Measurements from ENCODE around the gene PPP6R3.

- no peak for TF ChIP-seq CTCF (IDR thresholded peaks at IDR 0.05)
- TF ChIP-seq POLR2A (IDR thresholded peaks at IDR 0.05), result no peak
Measured at GRCh38 chr11:68589547-68590216, 129.1 kb downstream of the PPP6R3 start.

Data from vagina (tissue), 2 donors.